K562 (cell line): ENCODE results near the gene NXN. TPM values are rescaled to one million over a fixed set of nuclear protein-coding genes. Genes with fewer than 3 reads are reported as not detected.
A peak's percentile ranks its signal among the peaks of the same experiment; 100 is the strongest.

ENCODE experiments used
- ATAC-seq: fragments of 200-7000 bp; cut with Tn5 transposase; 3 replicates; pipeline ENCODE4 v1.9.1; 2020; ENCODE audit warnings: moderate library complexity
- BruUV-seq: library from RNA; stranded (reverse); fragments of 400-500 nt; replicated peaks from 2 replicates; lab custom pipeline; 2021; lab: Mats Ljungman, UMichigan
- CTCF ChIA-PET: fragments of 300-600 bp; formaldehyde crosslinking; extraction: SDS; loops from one replicate; lab custom pipeline; 2021; ENCODE audit warnings: low intra/inter-chr PET ratio; lab: Yijun Ruan, JAX
- POLR2A ChIA-PET: fragments of 300-600, 350-650 bp; sonication (Branson Sonifier 250); formaldehyde crosslinking; extraction: SDS; loops from one replicate; lab custom pipeline; 2021; ENCODE audit warnings: antibody characterized with exemption, inconsistent platforms; lab: Yijun Ruan, JAX
- DNase-seq, 4 experiments: peaks; one replicate each; pipeline versions ENCODE4 v3.0.0 to v3.0.0-alpha.2; 2011 to 2018; ENCODE audit warnings: low spot score in 3 of 4, mixed read lengths in 3 of 4; ENCODE audit errors: extremely low read depth in 1 of 4
- FAIRE-seq: peaks from 2 replicates; lab custom pipeline; 2011; peaks lifted over from hg19 to GRCh38; lab: Jason Lieb, UNC
- H2AFZ ChIP-seq: 2 replicates; pipeline ENCODE4 v1.6.0; 2011; ENCODE audit warnings: low read depth, low read length, control low read depth, inconsistent platforms
- H3K27ac ChIP-seq: fragments of 200-600 bp; 3 replicates; pipeline ENCODE4 v1.8.0; 2011; ENCODE audit warnings: low read depth, mild to moderate bottlenecking, control low read depth, inconsistent platforms, low read length, moderate library complexity, mixed read lengths; ENCODE audit errors: extremely low read depth
- H3K27me3 ChIP-seq, 2 experiments: fragments of 300-600 bp in 1 of 2; 2 replicates in 1 of 2; 3 replicates in 1 of 2; pipeline versions ENCODE4 v1.6.0 to v1.8.0; 2011; ENCODE audit warnings: inconsistent platforms in 2 of 2, low read length in 2 of 2, mild to moderate bottlenecking in 1 of 2, mixed read lengths in 1 of 2, moderate library complexity in 1 of 2; ENCODE audit not compliant: control insufficient read depth in 2 of 2, insufficient read depth in 2 of 2
- H3K36me3 ChIP-seq: fragments of 300-600 bp; 3 replicates; pipeline ENCODE4 v1.8.0; 2011; ENCODE audit warnings: mild to moderate bottlenecking, low read length, inconsistent platforms; ENCODE audit not compliant: control insufficient read depth, insufficient read depth
- H3K4me1 ChIP-seq, 2 experiments: fragments of 200-600 bp in 1 of 2; replicated peaks in 1 of 2; 2 replicates in 1 of 2; 3 replicates in 1 of 2; pipeline versions ENCODE4 v1.5.1 to v1.8.0; 2011; ENCODE audit warnings: inconsistent platforms in 2 of 2, low read length in 2 of 2, mild to moderate bottlenecking in 1 of 2, mixed read lengths in 1 of 2, moderate library complexity in 1 of 2; ENCODE audit not compliant: control insufficient read depth in 2 of 2, insufficient read depth in 2 of 2
- H3K4me2 ChIP-seq: 2 replicates; pipeline ENCODE4 v1.6.1; 2011; ENCODE audit warnings: low read length, control low read depth, inconsistent platforms, mixed read lengths; ENCODE audit not compliant: insufficient read depth
- H3K4me3 ChIP-seq: fragments of 200-600 bp; sonication (generic), shearing (Covaris generic); 2 replicates; pipeline ENCODE4 v1.5.1; 2016; ENCODE audit warnings: control low read depth, inconsistent platforms
- H3K79me2 ChIP-seq: fragments of 200-600 bp; 3 replicates; pipeline ENCODE4 v1.8.0; 2011; ENCODE audit warnings: low read length, inconsistent platforms; ENCODE audit not compliant: control insufficient read depth, insufficient read depth
- H3K9ac ChIP-seq, 2 experiments: 2 replicates each; pipeline versions ENCODE4 v1.6.0 to v1.6.1; 2011; ENCODE audit warnings: low read depth in 2 of 2, low read length in 2 of 2, control low read depth in 1 of 2, inconsistent platforms in 1 of 2, mild to moderate bottlenecking in 1 of 2, mixed read lengths in 1 of 2; ENCODE audit not compliant: insufficient read depth in 1 of 2
- H3K9me1 ChIP-seq: one replicate; pipeline ENCODE4 v1.6.0; 2011; ENCODE audit warnings: inconsistent platforms, mild to moderate bottlenecking, low read length, moderate library complexity; ENCODE audit not compliant: control insufficient read depth, insufficient read depth
- H3K9me3 ChIP-seq: replicated peaks from 2 replicates; pipeline ENCODE4 v1.5.1; 2011; ENCODE audit warnings: low read depth, low read length, inconsistent platforms; ENCODE audit not compliant: control insufficient read depth, insufficient read depth
- H4K20me1 ChIP-seq: replicated peaks from 2 replicates; pipeline ENCODE4 v1.6.1; 2011; ENCODE audit warnings: low read length, inconsistent platforms, mixed read lengths; ENCODE audit not compliant: control insufficient read depth, insufficient read depth
- AFF4 ChIP-seq: sonication (generic); formaldehyde crosslinking; IDR thresholded peaks from 2 replicates; pipeline ENCODE4 v1.8.0; 2023; ENCODE audit warnings: mild to moderate bottlenecking, missing genetic modification reagents
- HINFP ChIP-seq: fragments of 450-650 bp; conservative IDR thresholded peaks from 2 replicates; pipeline ENCODE4 v1.6.1; 2016; ENCODE audit warnings: missing genetic modification characterization, low read depth, mild to moderate bottlenecking, control low read depth, missing compliant biosample characterization
- NKRF ChIP-seq: fragments of 450-650 bp; IDR thresholded peaks from 2 replicates; pipeline ENCODE4 v1.6.1; 2016; ENCODE audit warnings: borderline replicate concordance
- POLR2H ChIP-seq: IDR thresholded peaks from 2 replicates; pipeline ENCODE4 v1.6.1; 2016; ENCODE audit warnings: missing genetic modification characterization, low read depth, mild to moderate bottlenecking, control low read depth, missing compliant biosample characterization, moderate library complexity
- PTBP1 ChIP-seq: fragments of 200-400 bp; formaldehyde crosslinking; IDR thresholded peaks from 2 replicates; pipeline ENCODE4 v1.6.1; 2017; ENCODE audit warnings: low read depth, low read length
- THRA ChIP-seq: fragments of 450-650 bp; IDR thresholded peaks from 2 replicates; pipeline ENCODE4 v1.6.1; 2017; ENCODE audit warnings: mild to moderate bottlenecking, moderate library complexity
- VEZF1 ChIP-seq: fragments of 200-800 bp; sonication (Bioruptor generic); IDR thresholded peaks from 2 replicates; pipeline ENCODE4 v1.6.1; 2017; ENCODE audit warnings: missing genetic modification characterization, missing compliant biosample characterization
- ZNF584 ChIP-seq: fragments of 200-800 bp; sonication (Bioruptor generic); IDR thresholded peaks from 2 replicates; pipeline ENCODE4 v1.6.1; 2016; ENCODE audit warnings: low read depth, mild to moderate bottlenecking, missing genetic modification characterization, missing compliant biosample characterization
- WGBS: fragments of 100-300 bp; shearing (Covaris generic); methylation state at CpG from one replicate; pipeline ENCODE4 v1.1.6; 2016; ENCODE audit warnings: low coverage, mixed read lengths; ENCODE audit not compliant: insufficient coverage; ENCODE audit errors: missing lambda C conversion rate; 5-methylcytosine and 5-hydroxymethylcytosine counted together
- in situ Hi-C: fragments of 300-500 bp; cut with MboI; formaldehyde crosslinking; loops from 4 replicates; pipeline ENCODE4 v1.15.0; 2018; ENCODE audit warnings: inconsistent platforms, mixed read lengths
- intact Hi-C: fragments of 100-400 bp; cut with micrococcal nuclease; formaldehyde crosslinking; loops from 2 replicates; pipeline ENCODE4 v1.14.2; 2022
- polyA plus RNA-seq, 8 experiments: library from polyadenylated mRNA; depleted of rRNA in 4 of 8; stranded (reverse) in 5 of 8; unstranded in 3 of 8; fragments of >200 nt; fragmentation: Nextera tagmentation in 2 of 8; fragmentation: Illumina TruSeq in 1 of 8; extraction: Ambion mirVana in 2 of 8; extraction: Trizol in 1 of 8; gene quantifications; 2 replicates each; pipeline versions ENCODE4 v1.2.1 to v1.2.3, GENCODE V29; 2011 to 2014; ENCODE audit warnings: inconsistent platforms in 1 of 8, missing spikeins in 1 of 8
- total RNA-seq, 7 experiments: library from RNA; depleted of rRNA in 6 of 7; stranded (reverse); fragments of >200 nt in 6 of 7; fragmentation: Illumina TruSeq in 2 of 7; extraction: Trizol in 2 of 7; gene quantifications; 2 replicates each; pipeline versions ENCODE4 v1.2.1 to v1.2.3, GENCODE V29; 2011 to 2021; ENCODE audit warnings: low replicate concordance in 1 of 7

The NXN gene
- total and polyA plus RNA-seq, 9 of the 15 experiments (the other 6 are each of a cell fraction or from before 2014, with no cell fraction given): 0.08 to 0.39 (median 0.29) TPM; not detected in 5

GRCh38 chr17:933312-934073, 46.1 kb downstream of the NXN start:
- Histone ChIP-seq H3K27me3 (peaks cover 13 to 56% of the 10 kb centered on the region in 2 experiments; a peak in 4 of 5 replicates), H3K9ac (no peak overlapping the region), H4K20me1 (no peaks in the 10 kb centered on the region), H3K27ac (no peak overlapping the region), H3K4me3 (no peak overlapping the region), H3K4me1 (no peaks in the 10 kb centered on the region; a peak in 1 of 5 replicates), H3K36me3 (no peaks in the 10 kb centered on the region), H3K9me1 (no peaks in the 10 kb centered on the region), H2AFZ (no peak overlapping the region), H3K79me2 (no peaks in the 10 kb centered on the region), H3K9me3 (no peaks in the 10 kb centered on the region), H3K4me2 (no peak overlapping the region)
- WGBS: 12% methylated on average over 14 of the region's 15 CpGs
- in situ Hi-C loops: no loop called here
- ChIA-PET POLR2A (interaction anchor here (0.7 to 1.0 kb wide), 2 partner anchors 21 to 29 kb away, joined by 3 read pairs; no protein-coding TSS in a partner anchor), CTCF (no interaction called here)
- ATAC-seq (peak; percentile 31; the same call in 1 of the 3 replicates), DNase-seq (peak; percentile 17 to 34 (median 21)), FAIRE-seq (no peak)
- no TSS peak for BruUV-seq
- intact Hi-C loops: no loop called here
- no peak for TF ChIP-seq ZNF584 (CRISPR knock-in tag)
- no peak for TF ChIP-seq THRA
- peak; percentile 17; the same call in 1 of the 2 replicates for TF ChIP-seq VEZF1 (CRISPR knock-in tag)
- no peak for TF ChIP-seq AFF4
- TF ChIP-seq NKRF: no peak
- no peak for TF ChIP-seq PTBP1
- no peak for TF ChIP-seq POLR2H
- no peak for TF ChIP-seq HINFP (tag)
